ENCODE measurements around the gene PSME3IP1.

- no peak for TF ChIP-seq CTCF (IDR thresholded peaks at IDR 0.05; ENCODE audit: low read length)
- TF ChIP-seq EZH2 (IDR thresholded peaks at IDR 0.05; ENCODE audit: borderline replicate concordance, low read length) = no peak
These were observed 37.2 kb upstream of the PSME3IP1 start for GRCh38 chr16:57223057-57223456.

Data from OCI-LY1 (cell line).